DOHH2 (cell line): Measurements from ENCODE around the gene HSFX4.

Experiments
- H3F3A ChIP-seq: fragments of 200-600 bp; sonication (generic), shearing (Covaris generic); 2 replicates; pipeline ENCODE4 v1.6.0; 2016; ENCODE audit warnings: antibody characterized with exemption, mild to moderate bottlenecking; ENCODE audit not compliant: control insufficient read depth, insufficient read depth
- H3K27ac ChIP-seq: fragments of 200-600 bp; sonication (generic); 2 replicates; pipeline ENCODE4 v1.5.1; 2014; ENCODE audit warnings: low read depth, mild to moderate bottlenecking, low read length, moderate library complexity
- H3K27me3 ChIP-seq: fragments of 200-600 bp; sonication (generic); 2 replicates; pipeline ENCODE4 v1.6.1; 2014; ENCODE audit warnings: mild to moderate bottlenecking, low read length, mixed read lengths; ENCODE audit not compliant: control insufficient read depth
- H3K36me3 ChIP-seq: fragments of 200-600 bp; sonication (generic); 2 replicates; pipeline ENCODE4 v1.6.1; 2014; ENCODE audit warnings: mild to moderate bottlenecking, low read length, moderate library complexity, mixed read lengths; ENCODE audit not compliant: control insufficient read depth
- H3K4me1 ChIP-seq: fragments of 200-600 bp; sonication (generic); 2 replicates; pipeline ENCODE4 v1.6.1; 2014; ENCODE audit warnings: mild to moderate bottlenecking, low read length, mixed read lengths; ENCODE audit not compliant: control insufficient read depth
- H3K4me2 ChIP-seq: fragments of 200-600 bp; sonication (generic); 2 replicates; pipeline ENCODE4 v1.6.0; 2014; ENCODE audit warnings: mild to moderate bottlenecking, low read length, moderate library complexity
- H3K4me3 ChIP-seq: fragments of 200-600 bp; sonication (generic); 2 replicates; pipeline ENCODE4 v1.5.1; 2014; ENCODE audit warnings: mild to moderate bottlenecking, low read length, mixed read lengths
- H3K79me2 ChIP-seq: fragments of 200-600 bp; sonication (generic); 2 replicates; pipeline ENCODE4 v1.6.1; 2014; ENCODE audit warnings: mild to moderate bottlenecking, low read length, mixed read lengths; ENCODE audit not compliant: control insufficient read depth
- H3K9me2 ChIP-seq: fragments of 200-600 bp; sonication (generic); replicated peaks from 2 replicates; pipeline ENCODE4 v1.6.1; 2014; ENCODE audit warnings: mild to moderate bottlenecking, low read length, mixed read lengths; ENCODE audit not compliant: control insufficient read depth
- H3K9me3 ChIP-seq: fragments of 200-600 bp; sonication (generic); 2 replicates; pipeline ENCODE4 v1.6.1; 2014; ENCODE audit warnings: antibody characterized with exemption, low read length, mixed read lengths; ENCODE audit not compliant: control insufficient read depth, insufficient read depth
- H4K20me1 ChIP-seq: fragments of 200-600 bp; sonication (generic); 2 replicates; pipeline ENCODE4 v1.6.0; 2014; ENCODE audit warnings: low read depth, mild to moderate bottlenecking, antibody characterized with exemption, low read length, moderate library complexity; ENCODE audit not compliant: control insufficient read depth, insufficient read depth
- CTCF ChIP-seq: fragments of 200-600 bp; sonication (generic); IDR thresholded peaks from one replicate; pipeline ENCODE4 v1.5.1; 2014; ENCODE audit warnings: antibody characterized with exemption, mild to moderate bottlenecking, low read depth, low read length; ENCODE audit not compliant: poor library complexity, severe bottlenecking
- EZH2phosphoT487 ChIP-seq: fragments of 200-600 bp; sonication (generic); IDR thresholded peaks from 2 replicates; pipeline ENCODE4 v1.6.1; 2017; ENCODE audit warnings: borderline replicate concordance, mild to moderate bottlenecking, antibody characterized with exemption, low read length, moderate library complexity, mixed read lengths

HSFX4 gene

GRCh38 chrX:149961572-149961971 lies 32.2 kb downstream of the HSFX4 start:
- Histone ChIP-seq H3F3A (no peaks in the 10 kb centered on the region), H3K4me1 (no peaks in the 10 kb centered on the region), H3K36me3 (0 out of 2 replicates have a peak, but pooled peaks cover 3% of the 10 kb centered on the region), H3K4me3 (no peak overlapping the region), H3K4me2 (no peak overlapping the region), H3K9me2 (no peaks in the 10 kb centered on the region), H3K9me3 (no peaks in the 10 kb centered on the region), H3K27ac (no peak overlapping the region), H4K20me1 (no peaks in the 10 kb centered on the region), H3K27me3 (no peaks in the 10 kb centered on the region), H3K79me2 (no peaks in the 10 kb centered on the region)
- TF ChIP-seq EZH2phosphoT487 (no peak), CTCF (no peak)

- H3K36me3 ChIP-seq = 0 out of 2 replicates have a peak, but pooled peaks cover 3% of the 10 kb centered on the region
- no peaks in the 10 kb centered on the region for H3K9me2 ChIP-seq
- no peak overlapping the region for H3K27ac ChIP-seq
- no peaks in the 10 kb centered on the region for H3K79me2 ChIP-seq
- TF ChIP-seq EZH2phosphoT487 (no peak), CTCF (no peak)
- no peak overlapping the region for H3K4me3 ChIP-seq
- H3K4me2 ChIP-seq = no peak overlapping the region
- H4K20me1 ChIP-seq = no peaks in the 10 kb centered on the region
- no peaks in the 10 kb centered on the region for H3K9me3 ChIP-seq
- H3K4me1 ChIP-seq = no peaks in the 10 kb centered on the region
- no peaks in the 10 kb centered on the region for H3F3A ChIP-seq
- H3K27me3 ChIP-seq = no peaks in the 10 kb centered on the region
These were observed 32.6 kb downstream of the HSFX4 start for GRCh38 chrX:149962010-149962409.

GRCh38 chrX:149962859-149963757 lies 33.7 kb downstream of the HSFX4 start:
- Histone ChIP-seq H3K79me2 (no peaks in the 10 kb centered on the region), H4K20me1 (no peaks in the 10 kb centered on the region), H3F3A (no peaks in the 10 kb centered on the region), H3K9me3 (no peaks in the 10 kb centered on the region), H3K27ac (no peak overlapping the region), H3K4me1 (no peaks in the 10 kb centered on the region), H3K36me3 (0 out of 2 replicates have a peak, but pooled peaks cover 3% of the 10 kb centered on the region), H3K27me3 (no peaks in the 10 kb centered on the region), H3K4me3 (no peak overlapping the region), H3K4me2 (no peak overlapping the region), H3K9me2 (no peaks in the 10 kb centered on the region)
- TF ChIP-seq EZH2phosphoT487 = no peak
- TF ChIP-seq CTCF = peak; percentile 40
